ENCODE measurements around the gene NTPCR.

The NTPCR gene

GRCh38 chr1:232991238-232991637 is 40.8 kb downstream of the NTPCR start:
- Mint-ChIP-seq H3K4me1 (peaks cover 24% of the 10 kb centered on the region), H3K27me3 (ENCODE audit: low read depth, poor library complexity) (peaks cover 3% of the 10 kb centered on the region), H3K36me3 (ENCODE audit: low read depth) (peaks cover 48% of the 10 kb centered on the region), H3K9me3 (peaks cover 33% of the 10 kb centered on the region), H3K4me3 (no peak overlapping the region), H3K27ac (peak overlapping the region; percentile 52)
- TF ChIP-seq, protein P1, sequence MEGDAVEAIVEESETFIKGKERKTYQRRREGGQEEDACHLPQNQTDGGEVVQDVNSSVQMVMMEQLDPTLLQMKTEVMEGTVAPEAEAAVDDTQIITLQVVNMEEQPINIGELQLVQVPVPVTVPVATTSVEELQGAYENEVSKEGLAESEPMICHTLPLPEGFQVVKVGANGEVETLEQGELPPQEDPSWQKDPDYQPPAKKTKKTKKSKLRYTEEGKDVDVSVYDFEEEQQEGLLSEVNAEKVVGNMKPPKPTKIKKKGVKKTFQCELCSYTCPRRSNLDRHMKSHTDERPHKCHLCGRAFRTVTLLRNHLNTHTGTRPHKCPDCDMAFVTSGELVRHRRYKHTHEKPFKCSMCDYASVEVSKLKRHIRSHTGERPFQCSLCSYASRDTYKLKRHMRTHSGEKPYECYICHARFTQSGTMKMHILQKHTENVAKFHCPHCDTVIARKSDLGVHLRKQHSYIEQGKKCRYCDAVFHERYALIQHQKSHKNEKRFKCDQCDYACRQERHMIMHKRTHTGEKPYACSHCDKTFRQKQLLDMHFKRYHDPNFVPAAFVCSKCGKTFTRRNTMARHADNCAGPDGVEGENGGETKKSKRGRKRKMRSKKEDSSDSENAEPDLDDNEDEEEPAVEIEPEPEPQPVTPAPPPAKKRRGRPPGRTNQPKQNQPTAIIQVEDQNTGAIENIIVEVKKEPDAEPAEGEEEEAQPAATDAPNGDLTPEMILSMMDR (IDR thresholded peaks at IDR 0.05): no peak
- no peak for DNase-seq

DNA sequence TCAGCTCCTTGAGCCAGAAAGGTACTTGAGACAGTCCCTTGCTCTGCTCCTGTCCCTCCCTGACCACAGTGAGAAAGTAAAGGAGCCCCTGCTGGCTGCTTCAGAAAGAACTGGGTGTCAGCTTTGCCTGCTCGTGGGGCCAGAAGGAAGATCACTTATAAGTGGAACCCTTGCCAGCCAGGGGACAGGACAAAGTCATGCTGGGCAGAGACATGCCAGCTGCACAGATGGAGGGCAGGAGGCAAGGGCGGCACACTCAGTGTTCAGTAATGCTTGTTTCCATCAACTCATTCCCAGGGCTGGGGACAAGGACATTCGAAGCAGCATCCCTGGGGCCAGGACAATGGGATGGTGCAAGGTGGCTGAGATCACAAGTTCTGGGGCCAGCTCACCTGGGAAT is 41.8 kb downstream of the NTPCR start:
- Mint-ChIP-seq H3K27ac (no peak overlapping the region), H3K36me3 (ENCODE audit: low read depth) (peaks cover 56% of the 10 kb centered on the region), H3K4me1 (peaks cover 24% of the 10 kb centered on the region), H3K27me3 (ENCODE audit: low read depth, poor library complexity) (peaks cover 3% of the 10 kb centered on the region), H3K4me3 (no peak overlapping the region), H3K9me3 (peaks cover 33% of the 10 kb centered on the region)
- TF ChIP-seq, protein P1 (IDR thresholded peaks at IDR 0.05): no peak
- DNase-seq: no peak

GRCh38 chr1:232993555-232993954 is 43.1 kb downstream of the NTPCR start:
- no peak for DNase-seq
- Mint-ChIP-seq H3K4me1 (peaks cover 21% of the 10 kb centered on the region), H3K36me3 (ENCODE audit: low read depth) (peaks cover 68% of the 10 kb centered on the region), H3K4me3 (no peak overlapping the region), H3K27me3 (ENCODE audit: low read depth, poor library complexity) (peaks cover 3% of the 10 kb centered on the region), H3K27ac (no peak overlapping the region), H3K9me3 (peaks cover 33% of the 10 kb centered on the region)
- TF ChIP-seq, protein P1 (IDR thresholded peaks at IDR 0.05): no peak

- Mint-ChIP-seq H3K4me3 (no peak overlapping the region), H3K27me3 (ENCODE audit: low read depth, poor library complexity) (peaks cover 6% of the 10 kb centered on the region), H3K9me3 (peaks cover 33% of the 10 kb centered on the region), H3K27ac (no peak overlapping the region), H3K4me1 (peaks cover 23% of the 10 kb centered on the region), H3K36me3 (ENCODE audit: low read depth) (peaks cover 71% of the 10 kb centered on the region)
- DNase-seq: no peak
- TF ChIP-seq, protein P1 (IDR thresholded peaks at IDR 0.05): no peak
Measured at GRCh38 chr1:232995189-232995588, 44.8 kb downstream of the NTPCR start.

DNA sequence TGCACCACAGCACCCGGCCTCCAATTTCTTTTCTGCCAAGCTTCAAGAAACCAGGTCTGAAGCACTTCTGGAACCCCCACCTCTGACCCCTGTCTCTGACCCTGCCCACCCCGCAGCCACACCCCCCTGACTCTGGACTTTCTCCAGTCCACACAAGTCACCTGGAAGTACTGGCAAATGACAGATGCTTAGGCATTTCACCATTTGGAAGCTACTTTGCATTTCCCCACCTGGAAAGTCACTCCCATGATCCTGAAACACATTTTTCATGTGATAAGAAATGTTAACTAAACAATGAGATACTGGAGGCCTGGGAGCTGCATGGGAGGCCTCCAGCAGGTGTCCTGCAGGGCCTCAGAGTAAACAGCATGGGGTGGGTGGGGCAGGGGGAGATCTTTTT is 45.7 kb downstream of the NTPCR start:
- Mint-ChIP-seq H3K9me3 (peaks cover 33% of the 10 kb centered on the region), H3K4me3 (no peak overlapping the region), H3K27ac (no peak overlapping the region), H3K4me1 (peaks cover 19% of the 10 kb centered on the region), H3K36me3 (ENCODE audit: low read depth) (peaks cover 74% of the 10 kb centered on the region), H3K27me3 (ENCODE audit: low read depth, poor library complexity) (peaks cover 6% of the 10 kb centered on the region)
- TF ChIP-seq, protein P1 (IDR thresholded peaks at IDR 0.05): no peak
- no peak for DNase-seq

DNA sequence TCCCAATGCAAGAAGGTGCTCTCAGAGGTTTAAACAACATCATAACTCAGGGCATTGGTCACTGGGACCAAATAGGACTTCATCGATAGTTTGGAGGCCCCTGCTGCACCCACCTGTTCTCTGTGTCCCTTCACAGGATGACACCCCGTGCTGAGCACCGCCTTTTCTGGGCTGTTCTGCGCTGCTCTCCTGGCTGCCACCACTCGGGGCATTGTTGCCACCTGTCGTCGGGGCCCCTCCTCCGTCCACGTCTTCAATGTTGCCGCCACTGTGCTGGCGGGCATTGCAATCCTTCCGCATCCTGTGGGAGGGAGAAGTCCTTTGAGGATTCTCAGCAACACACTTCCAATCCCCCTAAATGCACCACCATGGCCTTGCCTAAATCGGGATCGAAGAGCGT is 47.7 kb downstream of the NTPCR start:
- Mint-ChIP-seq H3K36me3 (ENCODE audit: low read depth) (peaks cover 62% of the 10 kb centered on the region), H3K4me1 (peaks cover 7% of the 10 kb centered on the region), H3K27me3 (ENCODE audit: low read depth, poor library complexity) (peaks cover 6% of the 10 kb centered on the region), H3K9me3 (peaks cover 29% of the 10 kb centered on the region), H3K4me3 (no peak overlapping the region), H3K27ac (no peak overlapping the region)
- DNase-seq: no peak
- TF ChIP-seq, protein P1 (IDR thresholded peaks at IDR 0.05): no peak
